SK-N-SH treated with all-trans-retinoic acid at 6 μM for 48 hours (cell line): ENCODE results near the gene EXTL1.

ENCODE experiments used
- CREB5 ChIP-seq: fragments of 250-450 bp; sonication (Bioruptor Pico); IDR thresholded peaks from 2 replicates; pipeline ENCODE4 v1.5.1; 2020; ENCODE audit warnings: low read depth, mild to moderate bottlenecking, moderate library complexity
- CSDC2 ChIP-seq: fragments of 250-450 bp; sonication (Bioruptor Pico); IDR thresholded peaks from 2 replicates; pipeline ENCODE4 v1.5.0; 2020; ENCODE audit warnings: mild to moderate bottlenecking, moderate library complexity
- ESRRG ChIP-seq: fragments of 250-450 bp; sonication (Bioruptor Pico); IDR thresholded peaks from 2 replicates; pipeline ENCODE4 v1.6.1; 2021; ENCODE audit warnings: mild to moderate bottlenecking
- GLIS3 ChIP-seq: fragments of 250-450 bp; sonication (Bioruptor Pico); IDR thresholded peaks from 2 replicates; pipeline ENCODE4 v1.5.0; 2020; ENCODE audit warnings: mild to moderate bottlenecking, moderate library complexity
- PATZ1 ChIP-seq: fragments of 250-450 bp; sonication (Bioruptor Pico); IDR thresholded peaks from 2 replicates; pipeline ENCODE4 v1.8.0; 2020; ENCODE audit warnings: mild to moderate bottlenecking, moderate library complexity, borderline replicate concordance
- POU6F1 ChIP-seq: fragments of 250-450 bp; sonication (Bioruptor Pico); IDR thresholded peaks from 2 replicates; pipeline ENCODE4 v1.8.0; 2021; ENCODE audit warnings: low read depth, mild to moderate bottlenecking, moderate library complexity, borderline replicate concordance

- TF ChIP-seq GLIS3 (no peak), PATZ1 (CRISPR knock-in tag) (no peak), POU6F1 (no peak), CREB5 (CRISPR knock-in tag) (no peak), ESRRG (CRISPR knock-in tag) (no peak), CSDC2 (no peak)
Observed at GRCh38 chr1:26038477-26038876, 16.9 kb downstream of the EXTL1 start.
